ENCODE measurements around the gene MAN2B1.
"Not testable (repeated sequence)": the region's sequence is repeated elsewhere in the genome, so short reads cannot be mapped to it uniquely, and the experiment has no call there.

The MAN2B1 gene

GRCh38 chr19:12689012-12689411, 22.5 kb upstream of the MAN2B1 start:
- DNase-seq (ENCODE audit: low spot score): no peak

- no peak for DNase-seq (ENCODE audit: low spot score)
Measured at GRCh38 chr19:12687496-12688196, 21.1 kb upstream of the MAN2B1 start, which contains the start of gene GNG14. GNG14 (plus strand) TSS chr19:12687998; CDS start chr19:12688049, 51 bp downstream.

DNA sequence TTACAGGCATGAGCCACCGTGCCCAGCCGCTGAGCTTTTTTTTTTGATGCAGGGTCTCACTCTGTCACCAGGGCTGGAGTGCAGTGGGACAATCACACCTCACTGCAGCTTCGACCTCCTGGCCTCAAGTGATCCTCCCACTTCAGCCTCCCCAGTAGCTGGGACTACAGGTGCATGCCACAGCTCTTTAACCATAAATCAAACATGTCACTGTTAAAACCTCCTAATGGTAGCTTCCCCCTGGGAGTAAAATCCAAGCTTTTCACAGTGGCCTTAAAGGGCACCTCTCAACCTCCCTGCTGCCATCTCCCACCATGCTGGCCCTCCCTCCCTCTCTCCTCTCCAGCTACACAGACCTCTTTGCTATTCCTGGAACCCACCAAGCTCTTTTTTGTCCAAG, 19.3 kb upstream of the MAN2B1 start:
- DNase-seq (ENCODE audit: low spot score): no peak

DNA sequence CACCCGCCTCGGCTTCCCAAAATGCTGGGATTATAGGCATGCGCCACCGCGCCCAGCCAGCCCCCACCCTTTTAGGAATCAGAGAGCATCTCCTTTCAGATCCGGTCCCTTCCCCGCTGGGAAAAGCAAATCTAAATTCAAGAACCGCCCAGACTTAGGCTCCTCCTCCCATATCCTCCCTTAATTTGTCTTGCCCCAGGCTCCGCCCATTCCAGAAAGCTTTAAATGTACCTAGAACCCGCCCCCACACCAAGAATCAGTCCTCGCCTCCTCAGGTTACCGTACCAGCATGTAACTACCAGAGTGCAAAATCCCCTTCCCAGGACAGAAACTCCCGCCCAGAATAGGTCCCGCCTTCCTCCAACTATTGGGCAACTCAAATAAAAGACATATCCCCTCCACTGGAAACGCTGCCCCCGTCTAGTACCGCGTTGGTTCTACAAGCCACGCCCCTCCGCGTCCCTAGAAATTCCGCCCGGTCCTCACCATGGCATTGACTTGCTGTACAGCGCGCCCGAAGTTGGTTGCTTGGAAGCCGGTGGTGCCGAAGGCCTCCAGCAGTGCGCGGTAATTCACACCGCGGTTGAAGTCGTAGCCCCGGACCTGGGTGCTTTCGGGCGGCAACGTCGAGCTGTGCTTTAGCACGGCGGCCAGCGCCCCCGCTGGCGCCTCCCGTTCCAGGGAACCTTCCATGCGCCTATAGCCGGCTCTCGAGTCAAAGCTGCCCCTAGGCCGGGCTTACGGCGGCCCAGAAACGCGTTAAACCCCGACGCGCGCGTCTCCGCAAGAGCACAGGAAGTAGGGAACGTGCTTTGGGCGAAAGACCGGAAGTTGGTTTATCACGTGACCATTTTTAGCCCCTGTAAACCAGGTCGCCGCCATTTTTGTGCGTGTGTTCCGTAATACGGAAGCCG, 14.8 kb upstream of the MAN2B1 start, which contains the start of gene DHPS:
DHPS (minus strand) TSS at position 807 of the 914 bp plus-strand sequence; CDS start at position 693, 114 bp downstream.
- DNase-seq (ENCODE audit: low spot score): peak; percentile 92

GRCh38 chr19:12680034-12680433, 13.5 kb upstream of the MAN2B1 start:
- DNase-seq (ENCODE audit: low spot score): no peak

DNA sequence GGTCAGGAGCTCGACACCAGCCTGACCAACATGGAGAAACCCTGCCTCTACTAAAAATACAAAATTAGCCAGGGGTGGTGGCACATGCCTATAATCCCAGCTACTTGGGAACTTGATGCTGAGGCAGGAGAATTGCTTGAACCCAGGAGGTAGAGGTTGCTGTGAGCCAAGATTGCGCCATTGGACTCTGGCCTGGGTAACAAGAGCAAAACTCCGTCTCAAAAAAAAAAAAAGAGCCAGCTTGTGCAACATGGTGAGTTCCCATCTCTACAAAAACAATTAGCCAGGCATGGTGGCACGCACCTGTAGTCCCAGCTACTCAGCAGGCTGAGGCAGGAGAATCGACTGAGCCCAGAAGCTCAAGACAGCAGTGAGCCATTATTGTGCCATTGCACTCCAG, 11.5 kb upstream of the MAN2B1 start:
- not testable (repeated sequence) for DNase-seq (ENCODE audit: low spot score)

GRCh38 chr19:12676928-12677327, 10.4 kb upstream of the MAN2B1 start:
- DNase-seq (ENCODE audit: low spot score): no peak

GRCh38 chr19:12676384-12676792, 9.8 kb upstream of the MAN2B1 start:
- DNase-seq (ENCODE audit: low spot score): peak; percentile 62

DNA sequence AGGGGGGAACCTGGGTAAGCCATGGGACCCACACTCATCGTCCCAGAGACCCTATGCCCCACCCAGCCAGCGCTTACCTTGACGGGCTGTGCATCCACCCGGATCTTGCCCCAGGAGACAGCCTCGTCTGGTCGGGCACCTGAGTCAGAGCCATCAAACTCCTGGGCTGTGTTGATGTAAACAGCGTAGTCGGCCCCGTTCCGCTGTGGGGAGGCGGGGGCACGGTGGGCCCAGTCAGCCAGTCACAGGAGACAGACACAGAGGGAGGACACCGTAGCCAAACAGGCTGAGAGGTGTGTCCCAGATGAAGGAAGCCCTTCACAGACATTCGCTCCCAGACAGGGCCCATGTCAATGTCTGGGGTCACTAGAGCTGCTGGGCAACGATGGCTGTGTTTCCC, 9.4 kb upstream of the MAN2B1 start:
- no peak for DNase-seq (ENCODE audit: low spot score)

DNA sequence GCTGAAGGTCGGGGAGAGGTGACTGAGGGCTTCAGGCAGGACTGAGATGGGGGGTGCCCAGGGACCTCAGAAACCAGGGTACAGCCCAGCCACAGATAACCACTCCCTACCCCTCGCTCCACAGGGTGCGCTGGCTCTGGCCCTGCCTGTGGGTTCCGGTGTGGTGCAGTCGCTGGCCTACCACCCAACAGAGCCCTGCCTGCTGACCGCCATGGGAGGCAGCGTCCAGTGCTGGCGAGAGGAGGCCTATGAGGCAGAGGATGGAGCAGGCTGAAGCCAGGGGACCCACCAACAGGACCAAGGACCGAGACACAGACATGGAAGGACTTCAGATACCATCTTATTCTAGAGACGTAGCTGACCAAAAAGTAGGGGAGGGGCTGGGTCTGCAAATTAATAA, 8.9 kb upstream of the MAN2B1 start:
- no peak for DNase-seq (ENCODE audit: low spot score)

DNA sequence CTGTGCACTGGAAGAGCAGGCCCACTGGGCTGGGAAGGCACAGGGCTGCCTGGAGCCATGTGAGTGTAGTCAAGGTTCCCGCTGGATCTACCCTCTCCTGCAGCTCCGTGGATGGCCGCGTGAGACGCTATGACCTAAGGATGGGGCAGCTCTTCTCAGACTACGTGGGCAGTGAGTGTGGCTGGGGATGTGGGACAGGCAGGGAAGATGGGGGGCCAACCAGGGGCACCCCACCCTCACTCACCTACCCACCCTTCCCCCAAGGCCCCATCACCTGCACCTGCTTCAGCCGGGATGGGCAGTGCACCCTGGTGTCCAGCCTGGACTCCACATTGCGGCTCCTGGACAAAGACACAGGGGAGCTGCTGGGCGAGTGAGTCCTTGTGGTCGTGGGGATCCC, 6.2 kb upstream of the MAN2B1 start:
- DNase-seq (ENCODE audit: low spot score): no peak

DNA sequence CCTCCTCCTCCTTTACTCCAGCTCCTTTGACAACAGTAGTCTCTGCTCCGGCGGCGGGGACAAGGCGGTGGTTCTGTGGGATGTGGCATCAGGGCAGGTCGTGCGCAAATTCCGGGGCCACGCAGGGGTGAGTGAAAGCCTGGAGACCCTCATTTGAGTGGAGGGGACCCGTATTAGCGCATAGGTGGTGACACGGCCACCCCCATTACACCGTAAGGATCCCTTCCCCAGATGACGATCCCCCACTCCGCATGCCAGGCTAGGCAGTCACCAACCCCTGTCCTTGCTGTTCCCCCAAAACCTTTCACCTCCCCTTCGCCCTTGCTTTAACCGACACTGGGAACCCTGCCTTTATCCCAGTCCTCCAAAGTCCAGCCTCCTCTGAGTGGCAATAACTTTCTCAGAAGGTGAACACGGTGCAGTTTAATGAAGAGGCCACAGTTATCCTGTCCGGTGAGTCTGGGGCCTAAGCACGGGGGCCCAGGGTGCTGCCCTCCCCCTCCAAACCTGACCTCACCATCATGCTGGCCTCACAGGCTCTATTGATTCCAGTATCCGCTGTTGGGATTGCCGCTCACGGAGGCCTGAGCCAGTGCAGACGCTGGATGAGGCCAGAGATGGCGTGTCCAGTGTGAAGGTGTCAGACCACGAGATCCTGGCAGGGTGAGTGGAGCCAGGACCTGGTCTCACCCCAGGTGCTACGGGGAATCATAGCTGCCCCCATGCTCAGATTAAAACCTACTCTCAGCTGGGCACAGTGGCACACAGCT, 3.8 kb upstream of the MAN2B1 start:
- no peak for DNase-seq (ENCODE audit: low spot score)

- peak; percentile 73 for DNase-seq (ENCODE audit: low spot score)
Measured at GRCh38 chr19:12669270-12670158, 3.0 kb upstream of the MAN2B1 start.

DNA sequence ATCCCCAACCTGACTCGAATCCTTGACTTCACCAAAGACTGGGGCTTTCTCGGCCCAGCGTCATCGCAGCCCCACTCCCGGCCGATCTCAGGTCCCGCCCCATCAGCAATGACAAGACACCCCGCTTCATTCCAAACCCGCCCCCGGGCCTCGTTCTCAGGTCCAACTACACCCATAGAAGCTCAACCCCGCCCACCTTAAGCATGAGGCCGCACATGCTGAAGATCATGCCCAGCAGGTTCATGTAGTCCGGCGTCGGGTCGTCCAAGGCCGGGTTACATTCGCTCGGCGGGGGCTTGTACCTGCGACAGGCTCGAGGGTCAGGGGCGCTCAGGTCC, 2.4 kb upstream of the MAN2B1 start:
- DNase-seq (ENCODE audit: low spot score): no peak

GRCh38 chr19:12668346-12668745, 1.8 kb upstream of the MAN2B1 start:
- no peak for DNase-seq (ENCODE audit: low spot score)

- no peak for DNase-seq (ENCODE audit: low spot score)
Measured at GRCh38 chr19:12667731-12668302, 1.3 kb upstream of the MAN2B1 start.

DNA sequence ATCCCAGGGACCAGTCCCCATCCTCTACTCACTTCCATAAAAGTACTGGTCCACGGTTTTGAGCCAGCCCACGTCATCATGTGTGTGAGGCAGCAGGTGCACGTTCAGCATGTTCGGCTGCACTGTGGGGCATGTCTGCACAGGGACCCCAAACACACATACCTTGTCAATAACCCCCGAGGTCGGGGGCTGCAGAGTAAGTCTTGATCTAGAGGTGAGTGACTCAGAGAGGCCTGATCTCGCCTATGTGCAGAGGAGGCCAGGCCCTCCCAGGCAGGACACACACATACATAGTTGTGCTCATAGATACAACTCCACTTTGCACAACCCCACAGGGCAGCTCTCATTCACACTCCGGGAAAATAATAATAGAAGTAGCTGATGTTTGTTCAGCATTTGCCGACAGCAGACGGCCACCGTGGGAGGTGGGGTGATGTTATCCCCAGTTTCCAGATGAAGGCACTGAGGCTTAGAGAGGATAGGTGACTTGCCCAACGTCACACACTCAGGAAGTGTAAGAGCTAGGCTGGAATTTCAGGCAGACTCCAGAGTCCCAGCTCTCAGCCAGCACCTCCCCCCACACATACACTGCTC, 774 bp downstream of the MAN2B1 start:
- DNase-seq (ENCODE audit: low spot score): no peak

GRCh38 chr19:12665281-12665573, 1.3 kb downstream of the MAN2B1 start:
- DNase-seq (ENCODE audit: low spot score): no peak

GRCh38 chr19:12664406-12665280, 1.9 kb downstream of the MAN2B1 start:
- DNase-seq (ENCODE audit: low spot score): no peak

DNA sequence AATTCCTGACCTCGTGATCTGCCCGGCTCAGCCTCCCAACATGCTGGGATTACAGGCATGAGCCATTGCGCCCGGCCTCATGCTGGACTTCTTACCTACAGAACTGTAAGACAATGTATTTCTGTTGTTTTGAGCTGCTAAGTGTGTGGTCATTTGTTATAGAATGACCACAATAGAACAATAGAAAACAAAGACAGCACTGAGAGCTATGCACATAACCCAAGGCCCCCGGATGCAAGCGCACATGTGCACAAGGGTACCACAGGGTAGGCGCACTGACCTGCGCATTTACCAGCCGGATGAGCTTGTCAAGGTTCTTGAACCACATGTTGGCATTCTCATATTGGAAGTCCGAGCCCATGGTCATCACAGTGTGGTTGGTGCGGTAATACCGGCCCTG, 5.6 kb downstream of the MAN2B1 start:
- no peak for DNase-seq (ENCODE audit: low spot score)

All from kidney capillary endothelial cell (primary cell).